Measurements from ENCODE around the gene PRKCH. TPM values are rescaled to one million over a fixed set of nuclear protein-coding genes. Genes with fewer than 3 reads are reported as not detected.

Gene PRKCH
- total and polyA plus RNA-seq, 9 of the 15 experiments (the other 6 are each of a cell fraction or from before 2014, with no cell fraction given): 0.61 to 4.4 (median 4.0) TPM

DNA sequence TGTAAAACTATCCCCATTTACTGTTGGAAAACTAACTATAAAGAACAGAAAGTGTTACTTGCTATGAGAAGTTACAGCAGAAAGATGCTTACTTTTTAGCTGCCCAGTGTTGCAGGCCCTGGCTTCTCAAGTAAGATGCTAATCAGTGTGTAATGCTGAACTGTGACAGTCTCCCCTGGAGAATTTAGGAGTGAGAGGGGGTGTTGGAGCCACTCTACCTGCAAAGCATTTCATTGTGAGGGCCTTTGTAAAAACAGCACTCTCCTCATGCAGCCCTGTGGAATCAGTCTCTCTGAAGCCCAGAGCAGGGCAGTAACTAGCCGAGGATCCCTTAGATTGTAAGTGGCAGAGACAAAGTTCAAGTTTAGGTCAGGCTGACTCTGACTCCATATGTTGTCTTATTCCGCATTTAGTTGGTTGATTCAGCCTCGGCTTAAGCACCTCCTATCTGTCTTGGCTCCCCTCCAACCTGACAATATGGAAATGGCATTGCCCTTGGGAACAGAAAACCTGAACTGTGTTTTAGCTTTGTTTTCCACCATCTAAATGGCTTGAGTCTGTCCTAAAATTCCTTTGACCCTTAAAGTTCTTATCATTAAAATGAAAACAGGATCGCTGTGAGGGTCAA is 141.3 kb downstream of the PRKCH start:
- Histone ChIP-seq H4K20me1 (replicated peaks; ENCODE audit: control insufficient read depth, insufficient read depth, low read length) (no peaks in the 10 kb centered on the region), H3K27ac (ENCODE audit: extremely low read depth, low read depth, low read length) (peak overlapping the region; percentile 25; the same call in 1 of the 3 replicates), H3K36me3 (ENCODE audit: control insufficient read depth, insufficient read depth, low read length) (no peaks in the 10 kb centered on the region), H3K4me3 (no peak overlapping the region), H3K9me1 (ENCODE audit: control insufficient read depth, insufficient read depth, low read length) (no peaks in the 10 kb centered on the region), H3K27me3 (ENCODE audit: control insufficient read depth in 2 of 2, insufficient read depth in 2 of 2, low read length in 2 of 2) (no peaks in the 10 kb centered on the region; a peak in 1 of 5 replicates), H2AFZ (ENCODE audit: low read depth, low read length) (0 out of 2 replicates have a peak overlapping the region, but pooled peaks have one; percentile 45), H3K9ac (ENCODE audit: insufficient read depth in 1 of 2, low read depth in 2 of 2, low read length in 2 of 2) (no peak overlapping the region), H3K9me3 (replicated peaks; ENCODE audit: control insufficient read depth, insufficient read depth, low read depth, low read length) (no peaks in the 10 kb centered on the region), H3K79me2 (ENCODE audit: control insufficient read depth, insufficient read depth, low read length) (no peaks in the 10 kb centered on the region), H3K4me2 (ENCODE audit: insufficient read depth, low read length) (peak overlapping the region; percentile 18; the same call in 1 of the 2 replicates), H3K4me1 (replicated peaks in 1 of 2; ENCODE audit: control insufficient read depth in 2 of 2, insufficient read depth in 2 of 2, low read length in 2 of 2) (peaks cover 4 to 19% of the 10 kb centered on the region in 2 experiments; a peak in 4 of 5 replicates)
- FAIRE-seq (peak; percentile 67), DNase-seq (ENCODE audit: extremely low read depth in 1 of 4, low spot score in 3 of 4) (peak in 2 of 4 experiments; percentile 15 to 58), ATAC-seq (peak; percentile 73)
- CTCF ChIA-PET (ENCODE audit: low intra/inter-chr PET ratio): interaction anchor here (1.2 to 3.2 kb wide), 2 partner anchors 8 to 375 kb away, joined by 3 to 22 read pairs; no protein-coding TSS in a partner anchor
- no TSS peak for BruUV-seq (replicated peaks)
- intact Hi-C loops (cut with micrococcal nuclease): loop anchor here (5.0 kb wide), 2 partner anchors 285 to 665 kb away; no protein-coding TSS in a partner anchor
- in situ Hi-C loops (cut with MboI): loop anchor here (10.0 kb wide), 1 partner anchor 272 kb away; no protein-coding TSS in a partner anchor
- POLR2A ChIA-PET: no interaction called here
- 0% methylated on average over 4 of the region's 4 CpGs for WGBS (ENCODE audit: insufficient coverage, low coverage, missing lambda C conversion rate)
- no peak for TF ChIP-seq ZNF24 (IDR thresholded peaks at IDR 0.05)
- TF ChIP-seq XRCC5 (IDR thresholded peaks at IDR 0.05; ENCODE audit: low read depth, low read length): no peak
- TF ChIP-seq, protein P1, sequence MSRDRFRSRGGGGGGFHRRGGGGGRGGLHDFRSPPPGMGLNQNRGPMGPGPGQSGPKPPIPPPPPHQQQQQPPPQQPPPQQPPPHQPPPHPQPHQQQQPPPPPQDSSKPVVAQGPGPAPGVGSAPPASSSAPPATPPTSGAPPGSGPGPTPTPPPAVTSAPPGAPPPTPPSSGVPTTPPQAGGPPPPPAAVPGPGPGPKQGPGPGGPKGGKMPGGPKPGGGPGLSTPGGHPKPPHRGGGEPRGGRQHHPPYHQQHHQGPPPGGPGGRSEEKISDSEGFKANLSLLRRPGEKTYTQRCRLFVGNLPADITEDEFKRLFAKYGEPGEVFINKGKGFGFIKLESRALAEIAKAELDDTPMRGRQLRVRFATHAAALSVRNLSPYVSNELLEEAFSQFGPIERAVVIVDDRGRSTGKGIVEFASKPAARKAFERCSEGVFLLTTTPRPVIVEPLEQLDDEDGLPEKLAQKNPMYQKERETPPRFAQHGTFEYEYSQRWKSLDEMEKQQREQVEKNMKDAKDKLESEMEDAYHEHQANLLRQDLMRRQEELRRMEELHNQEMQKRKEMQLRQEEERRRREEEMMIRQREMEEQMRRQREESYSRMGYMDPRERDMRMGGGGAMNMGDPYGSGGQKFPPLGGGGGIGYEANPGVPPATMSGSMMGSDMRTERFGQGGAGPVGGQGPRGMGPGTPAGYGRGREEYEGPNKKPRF (IDR thresholded peaks at IDR 0.05; ENCODE audit: low read depth, low read length): no peak
- TF ChIP-seq, protein P2, sequence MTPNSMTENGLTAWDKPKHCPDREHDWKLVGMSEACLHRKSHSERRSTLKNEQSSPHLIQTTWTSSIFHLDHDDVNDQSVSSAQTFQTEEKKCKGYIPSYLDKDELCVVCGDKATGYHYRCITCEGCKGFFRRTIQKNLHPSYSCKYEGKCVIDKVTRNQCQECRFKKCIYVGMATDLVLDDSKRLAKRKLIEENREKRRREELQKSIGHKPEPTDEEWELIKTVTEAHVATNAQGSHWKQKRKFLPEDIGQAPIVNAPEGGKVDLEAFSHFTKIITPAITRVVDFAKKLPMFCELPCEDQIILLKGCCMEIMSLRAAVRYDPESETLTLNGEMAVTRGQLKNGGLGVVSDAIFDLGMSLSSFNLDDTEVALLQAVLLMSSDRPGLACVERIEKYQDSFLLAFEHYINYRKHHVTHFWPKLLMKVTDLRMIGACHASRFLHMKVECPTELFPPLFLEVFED (CRISPR knock-in tag; conservative IDR thresholded peaks at IDR 0.05): no peak
- peak; percentile 78 for TF ChIP-seq NFIC (IDR thresholded peaks at IDR 0.05)
- no peak for TF ChIP-seq KDM1A (IDR thresholded peaks at IDR 0.05)
- TF ChIP-seq ZNF780A (CRISPR knock-in tag; IDR thresholded peaks at IDR 0.05): no peak
- TF ChIP-seq, protein P3, sequence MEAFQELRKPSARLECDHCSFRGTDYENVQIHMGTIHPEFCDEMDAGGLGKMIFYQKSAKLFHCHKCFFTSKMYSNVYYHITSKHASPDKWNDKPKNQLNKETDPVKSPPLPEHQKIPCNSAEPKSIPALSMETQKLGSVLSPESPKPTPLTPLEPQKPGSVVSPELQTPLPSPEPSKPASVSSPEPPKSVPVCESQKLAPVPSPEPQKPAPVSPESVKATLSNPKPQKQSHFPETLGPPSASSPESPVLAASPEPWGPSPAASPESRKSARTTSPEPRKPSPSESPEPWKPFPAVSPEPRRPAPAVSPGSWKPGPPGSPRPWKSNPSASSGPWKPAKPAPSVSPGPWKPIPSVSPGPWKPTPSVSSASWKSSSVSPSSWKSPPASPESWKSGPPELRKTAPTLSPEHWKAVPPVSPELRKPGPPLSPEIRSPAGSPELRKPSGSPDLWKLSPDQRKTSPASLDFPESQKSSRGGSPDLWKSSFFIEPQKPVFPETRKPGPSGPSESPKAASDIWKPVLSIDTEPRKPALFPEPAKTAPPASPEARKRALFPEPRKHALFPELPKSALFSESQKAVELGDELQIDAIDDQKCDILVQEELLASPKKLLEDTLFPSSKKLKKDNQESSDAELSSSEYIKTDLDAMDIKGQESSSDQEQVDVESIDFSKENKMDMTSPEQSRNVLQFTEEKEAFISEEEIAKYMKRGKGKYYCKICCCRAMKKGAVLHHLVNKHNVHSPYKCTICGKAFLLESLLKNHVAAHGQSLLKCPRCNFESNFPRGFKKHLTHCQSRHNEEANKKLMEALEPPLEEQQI (IDR thresholded peaks at IDR 0.05): no peak
